Fibroblast of lung (primary cell): ENCODE measurements around the gene DRC7.

Source experiments
- CTCF ChIP-seq, 2 donors: IDR thresholded peaks in 1 of 2; conservative IDR thresholded peaks in 1 of 2; 1 replicate in 1 of 2; 2 replicates in 1 of 2; pipeline ENCODE4 v1.5.1; 2011 to 2012; ENCODE audit warnings: low read length in 2 of 2, control low read depth in 1 of 2, inconsistent platforms in 1 of 2, low read depth in 1 of 2, mild to moderate bottlenecking in 1 of 2
- EZH2 ChIP-seq: IDR thresholded peaks from 2 replicates; pipeline ENCODE4 v1.5.1; 2012; ENCODE audit warnings: low read length, control low read depth, mild to moderate bottlenecking; ENCODE audit errors: missing control alignments

DNA sequence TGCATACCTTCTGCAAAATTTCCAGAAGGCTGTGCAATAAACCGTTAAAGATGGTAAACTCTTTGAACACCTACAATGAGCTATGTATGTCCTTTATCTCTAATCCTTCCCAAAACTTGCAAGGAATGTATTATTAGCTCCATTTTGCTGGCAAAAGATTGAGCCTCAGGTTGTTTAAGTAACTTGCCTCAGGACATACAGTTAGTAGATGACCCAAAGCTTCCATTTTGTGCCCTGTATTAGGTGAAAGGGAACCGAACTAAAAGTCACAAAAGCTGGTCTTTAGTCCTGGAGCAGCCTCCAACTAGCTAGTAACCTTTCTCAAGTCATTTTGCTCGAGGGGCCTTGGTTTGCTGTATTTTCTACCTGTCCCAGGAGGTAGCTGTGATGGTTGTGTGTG is 22.2 kb upstream of the DRC7 start:
- TF ChIP-seq CTCF (conservative IDR thresholded peaks at IDR 0.05 in 1 of 2, IDR thresholded peaks at IDR 0.05 in 1 of 2; ENCODE audit: low read depth in 1 of 2, low read length in 2 of 2): no peak
- TF ChIP-seq EZH2: no peak
